ENCODE data around the gene NPAS2.

The NPAS2 gene

DNA sequence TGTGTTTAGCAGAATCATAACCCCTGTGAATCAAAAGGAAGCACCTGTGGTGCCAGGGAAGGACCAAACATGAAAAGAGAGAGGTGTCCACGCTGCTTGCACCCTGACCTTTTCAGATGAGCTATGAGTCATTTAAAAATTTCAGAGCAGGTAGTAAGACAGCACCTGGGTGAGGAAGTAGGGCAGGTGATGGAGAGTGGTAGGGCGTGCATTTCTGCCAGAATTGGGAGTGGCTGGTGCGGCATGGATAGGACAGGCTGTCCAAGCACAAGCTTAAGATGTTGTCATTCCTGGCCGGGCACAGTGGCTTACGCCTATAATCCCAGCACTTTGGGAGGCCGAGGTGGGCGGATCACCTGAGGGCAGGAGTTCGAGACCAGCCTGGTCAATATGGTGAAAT lies 36.8 kb downstream of the NPAS2 start:
- no peak for DNase-seq

DNA sequence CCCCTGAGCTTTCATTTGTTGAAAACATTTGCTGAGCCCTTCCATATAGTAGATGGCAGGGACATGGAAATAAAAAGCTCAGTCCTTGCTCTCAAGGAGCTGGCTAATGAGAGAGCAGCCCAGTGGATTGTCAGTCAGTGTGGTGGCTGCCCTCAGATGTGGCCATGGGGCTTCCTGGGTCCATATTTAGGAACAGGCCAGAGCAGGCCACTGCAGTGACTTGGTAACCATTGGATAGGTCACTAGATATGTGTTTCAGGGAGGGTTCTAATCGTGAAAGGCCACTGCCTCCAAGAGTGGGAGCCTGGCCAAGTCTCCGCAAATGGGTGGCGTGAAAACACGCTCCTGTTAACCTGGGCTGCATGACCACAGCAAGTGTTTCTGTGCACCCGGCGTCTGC lies 37.4 kb downstream of the NPAS2 start:
- no peak for DNase-seq

DNA sequence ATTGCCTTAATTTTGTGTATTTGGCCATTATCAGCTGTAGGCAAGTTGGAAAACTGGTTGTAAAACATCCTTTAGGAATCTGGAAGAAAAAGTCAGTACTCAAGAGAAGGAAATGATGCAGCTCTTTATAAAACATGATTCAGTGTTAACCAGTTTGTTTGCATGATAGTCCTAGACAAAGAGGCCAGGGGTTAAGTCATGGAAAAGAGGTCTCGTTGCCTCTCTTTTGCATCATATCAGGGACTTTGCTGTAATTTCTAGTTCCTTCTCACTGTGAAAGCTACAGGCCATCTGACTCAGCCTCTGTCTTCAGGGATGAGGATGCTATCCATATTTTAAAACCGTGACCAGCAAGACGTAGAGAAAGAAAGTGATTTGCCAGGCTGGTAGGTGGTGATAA lies 38.0 kb downstream of the NPAS2 start:
- DNase-seq, result no peak

DNA sequence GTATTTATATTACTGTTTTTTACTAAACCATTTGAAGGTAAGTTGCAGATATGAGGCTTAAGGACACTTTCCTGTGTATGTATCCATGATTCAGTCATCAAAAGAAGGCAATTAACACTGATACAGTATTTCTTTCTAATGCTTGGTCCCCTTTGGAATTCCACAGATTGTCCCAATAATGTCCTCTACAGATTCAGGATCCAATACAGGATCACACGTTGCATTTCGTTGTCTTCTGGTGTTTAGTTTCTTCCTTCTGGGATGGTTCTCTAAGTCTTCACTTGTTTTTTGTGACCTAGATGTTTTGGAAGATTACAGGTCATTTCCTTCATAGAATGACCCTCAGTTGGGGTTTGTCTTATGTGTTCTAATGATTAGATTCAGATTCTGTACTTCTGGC lies 40.0 kb downstream of the NPAS2 start:
- no peak for DNase-seq

DNA sequence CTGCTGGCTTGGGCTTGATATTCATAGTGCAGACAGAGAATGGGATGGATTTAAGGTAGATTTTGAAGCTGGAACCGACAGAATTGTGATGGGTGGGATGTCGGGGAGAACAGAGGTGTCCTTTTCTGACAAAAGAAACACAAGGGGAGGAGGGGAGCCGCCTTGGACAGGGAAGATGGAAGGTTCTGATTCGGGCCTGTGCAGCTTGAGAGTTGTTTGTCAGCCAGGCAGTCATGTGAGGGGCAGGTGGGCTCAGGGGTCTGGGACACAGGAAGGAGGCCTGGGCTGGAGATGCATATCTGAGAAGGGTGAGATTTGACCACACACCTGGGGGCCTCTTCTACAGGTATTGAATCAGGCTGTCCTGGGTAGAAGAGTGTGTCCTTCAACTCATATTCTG lies 41.4 kb downstream of the NPAS2 start:
- no peak for DNase-seq

DNA sequence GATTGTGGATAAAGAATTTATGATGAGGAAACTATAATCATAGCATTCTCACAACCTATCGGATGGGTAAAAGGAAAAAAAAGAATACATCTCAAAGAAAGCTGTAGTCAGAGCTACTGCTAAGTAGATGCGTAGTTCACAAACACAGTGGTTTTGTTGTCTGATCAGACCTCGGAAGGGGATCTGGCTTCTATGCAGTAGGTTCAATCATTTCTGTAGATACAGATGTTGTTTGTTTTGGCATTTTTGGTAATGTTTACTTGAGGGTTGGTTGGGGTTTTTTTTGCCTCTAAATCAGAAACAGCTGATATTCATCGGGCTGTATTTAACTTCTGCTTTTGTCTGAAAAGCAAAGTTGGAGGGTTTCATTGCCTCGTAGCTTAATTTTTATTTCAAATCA lies 42.1 kb downstream of the NPAS2 start:
- DNase-seq, result no peak

DNA sequence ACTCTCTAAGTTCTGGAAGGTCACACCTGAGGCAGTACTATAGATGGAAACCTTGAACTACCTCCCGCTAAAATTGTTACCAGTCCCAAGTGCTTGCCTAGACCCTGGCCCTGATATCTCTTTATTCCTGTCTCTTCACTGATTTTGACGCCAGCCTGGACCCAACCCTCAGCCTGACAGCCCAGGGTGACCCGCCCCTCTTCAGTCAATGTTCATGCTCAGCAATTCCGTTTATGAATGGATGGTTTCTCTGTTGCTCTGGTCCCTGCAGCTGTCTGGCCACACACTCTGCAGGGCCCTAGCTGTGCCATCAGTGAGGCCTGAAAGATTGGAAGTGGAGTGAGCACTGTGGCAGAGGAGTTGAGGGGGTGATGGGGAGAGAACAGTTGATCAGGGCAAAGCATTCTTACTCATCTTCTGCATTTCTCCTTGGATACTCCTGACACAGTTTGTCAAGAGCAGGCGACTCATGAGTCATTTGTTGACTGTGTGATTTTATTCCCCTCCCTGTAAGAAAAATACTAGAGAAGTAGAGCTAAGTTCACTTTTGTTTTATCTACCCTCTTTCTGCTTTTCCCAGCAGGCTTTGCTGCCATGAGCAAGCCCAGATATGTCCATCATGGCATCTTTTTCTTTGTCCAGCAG lies 46.0 kb downstream of the NPAS2 start:
- DNase-seq, result no peak

DNA sequence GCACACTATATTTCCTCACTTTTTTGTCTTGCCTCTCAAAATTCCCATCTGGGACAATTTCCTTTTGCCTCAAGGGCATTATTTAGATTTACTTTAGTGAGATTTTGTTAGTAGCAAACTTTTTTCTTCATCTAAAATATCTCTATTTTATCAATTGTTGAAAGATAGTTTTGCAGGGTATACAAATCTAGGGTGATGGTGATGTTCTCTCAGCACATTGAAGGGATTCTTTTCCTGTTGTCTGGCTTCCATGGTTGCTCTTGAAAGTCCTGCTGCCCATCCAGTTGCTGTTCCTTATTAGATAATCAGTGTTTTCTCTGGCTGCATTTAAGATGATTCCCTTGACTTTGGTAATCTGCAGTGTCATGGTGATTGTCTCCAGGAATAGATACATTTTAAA lies 48.1 kb downstream of the NPAS2 start:
- DNase-seq, result no peak

DNA sequence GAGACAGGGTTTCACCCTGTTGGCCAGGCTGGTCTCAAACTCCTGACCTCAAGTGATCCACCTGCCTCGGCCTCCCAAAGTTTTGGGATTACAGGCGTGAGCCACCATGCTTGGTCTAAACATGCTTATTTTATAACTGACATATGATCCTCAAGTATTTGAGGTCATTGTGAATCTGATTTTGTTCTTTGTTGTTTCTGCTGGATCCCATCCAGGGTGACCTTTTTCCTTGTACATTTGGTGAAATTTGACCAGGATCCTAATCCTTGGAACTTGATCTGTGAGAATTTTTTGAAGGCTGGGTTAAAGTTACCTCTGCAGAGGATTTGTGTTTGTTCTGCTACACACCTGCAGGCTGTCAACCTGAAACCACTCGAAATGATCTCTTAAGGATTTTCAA lies 49.2 kb downstream of the NPAS2 start:
- DNase-seq, result no peak

DNA sequence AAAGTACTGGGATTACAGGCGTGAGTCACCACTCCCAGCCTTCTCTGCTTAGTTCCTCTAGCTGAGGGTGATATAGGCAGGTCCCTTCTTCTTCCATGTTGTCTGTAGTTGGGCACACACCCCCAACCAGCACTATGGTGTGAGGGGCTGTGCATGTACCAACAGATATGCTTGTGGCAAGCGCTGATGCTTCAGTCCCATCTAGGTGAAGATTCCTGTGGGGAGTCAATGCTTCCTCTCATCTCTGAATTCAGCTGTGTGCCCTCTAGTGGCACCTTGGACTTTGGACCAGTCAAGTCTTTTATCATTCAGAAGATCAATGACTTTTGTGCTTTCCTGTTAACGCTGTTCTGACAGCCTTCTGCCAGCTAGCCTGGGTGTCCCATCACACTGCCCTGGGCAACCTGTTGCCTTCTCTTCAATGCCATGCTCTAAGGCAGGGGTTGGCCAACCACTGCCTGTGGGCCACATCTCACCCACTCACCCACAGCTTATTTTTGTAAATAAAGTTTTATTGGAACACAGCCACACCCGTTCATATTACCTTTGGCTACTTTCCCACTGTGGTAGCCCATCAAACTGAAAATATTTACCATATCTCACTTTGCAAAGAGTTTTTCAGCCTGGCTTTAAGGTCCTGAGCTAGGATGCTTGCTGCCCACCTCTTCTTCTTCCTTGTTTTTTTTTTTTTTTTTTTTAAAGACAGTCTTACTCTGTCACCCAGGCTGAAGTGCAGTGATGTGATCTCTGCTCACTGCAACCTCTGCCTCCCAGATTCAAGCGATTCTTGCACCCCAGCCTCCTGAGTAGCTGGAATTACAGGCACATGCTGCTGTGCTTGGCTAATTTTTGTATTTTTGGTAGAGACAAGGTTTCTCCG lies 51.0 kb downstream of the NPAS2 start:
- no peak for DNase-seq

DNA sequence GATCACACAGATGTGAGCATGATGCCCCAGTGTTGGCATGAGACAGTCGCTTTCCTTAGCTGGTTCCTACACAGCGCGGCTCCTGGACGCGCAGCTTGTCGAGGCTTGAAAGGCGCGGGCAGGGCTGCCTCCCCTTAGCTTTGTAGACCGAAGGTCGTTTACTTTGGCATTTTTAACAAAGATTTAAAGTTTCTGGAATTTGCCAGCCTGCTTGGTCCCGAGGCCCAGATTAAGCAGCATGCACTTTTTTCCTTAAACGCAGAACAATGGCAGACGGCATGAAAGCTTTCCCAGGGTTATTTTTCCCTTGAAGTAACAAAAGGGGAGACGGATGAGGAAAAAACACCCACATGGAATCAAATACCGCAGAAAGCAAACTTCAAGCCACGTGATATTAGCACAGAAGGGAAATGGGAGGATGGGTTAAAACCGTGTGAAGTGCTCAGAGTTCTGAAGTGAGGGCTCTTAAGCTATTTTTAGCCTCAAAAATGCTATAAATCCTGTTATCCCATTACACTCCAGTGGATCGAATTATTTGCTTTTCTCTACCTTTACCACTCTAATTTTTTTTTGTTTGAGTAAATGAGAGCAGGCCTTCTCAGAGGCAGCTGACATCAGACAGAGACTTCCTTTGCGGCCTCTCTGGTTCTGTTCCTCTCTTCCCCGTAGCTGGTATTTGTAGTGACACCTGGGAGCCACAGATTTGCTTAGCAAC lies 55.7 kb downstream of the NPAS2 start:
- DNase-seq, result no peak

DNA sequence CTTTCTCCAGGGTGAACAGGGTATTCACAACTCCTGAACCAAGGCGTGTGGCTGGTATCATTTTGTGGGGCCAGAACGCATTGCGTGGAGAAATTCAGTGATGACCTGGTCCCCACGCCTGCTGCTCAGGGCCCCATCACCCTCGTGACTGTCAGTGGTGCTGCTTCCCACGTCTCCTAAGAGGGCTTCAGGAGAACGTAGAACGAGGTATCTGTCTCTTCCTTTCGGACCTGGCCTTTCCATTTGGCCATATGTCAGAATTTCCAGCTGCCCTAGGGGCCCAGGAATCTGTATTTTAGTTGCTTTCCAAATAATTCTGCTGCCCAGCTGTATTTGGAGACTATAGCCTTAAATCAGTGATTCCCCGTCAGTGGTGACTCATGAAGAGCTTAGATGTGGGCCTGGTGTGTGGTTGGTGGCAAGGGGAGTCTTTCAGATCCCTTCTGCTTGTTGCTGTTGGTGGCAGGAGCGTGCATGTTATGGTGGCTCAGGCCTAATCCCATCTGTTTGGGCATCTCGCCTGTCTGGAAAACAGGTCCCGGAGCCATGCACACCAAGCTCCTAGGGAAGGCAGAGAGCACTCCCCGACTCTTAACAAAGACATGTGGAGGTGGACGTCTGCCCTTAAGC lies 56.4 kb downstream of the NPAS2 start:
- DNase-seq, result no peak

DNA sequence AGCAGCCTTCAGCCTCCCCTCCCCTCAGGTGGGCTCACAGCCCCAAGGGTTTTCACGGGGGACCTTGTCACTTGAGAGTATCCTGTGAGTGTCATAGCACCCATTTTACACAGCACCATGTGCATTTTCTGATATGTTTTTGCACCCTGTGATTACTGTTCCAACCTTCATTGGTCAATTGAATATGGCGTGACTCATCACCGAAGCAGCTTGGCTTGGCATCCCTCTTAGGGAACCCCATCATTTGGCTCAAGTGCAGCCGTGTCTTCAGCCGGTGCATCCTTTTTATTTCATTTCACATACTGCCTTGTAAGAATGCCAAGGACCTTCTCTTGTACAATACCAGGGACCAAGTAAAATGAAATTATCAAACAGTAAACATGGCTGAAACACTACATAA lies 57.6 kb downstream of the NPAS2 start:
- no peak for DNase-seq

DNA sequence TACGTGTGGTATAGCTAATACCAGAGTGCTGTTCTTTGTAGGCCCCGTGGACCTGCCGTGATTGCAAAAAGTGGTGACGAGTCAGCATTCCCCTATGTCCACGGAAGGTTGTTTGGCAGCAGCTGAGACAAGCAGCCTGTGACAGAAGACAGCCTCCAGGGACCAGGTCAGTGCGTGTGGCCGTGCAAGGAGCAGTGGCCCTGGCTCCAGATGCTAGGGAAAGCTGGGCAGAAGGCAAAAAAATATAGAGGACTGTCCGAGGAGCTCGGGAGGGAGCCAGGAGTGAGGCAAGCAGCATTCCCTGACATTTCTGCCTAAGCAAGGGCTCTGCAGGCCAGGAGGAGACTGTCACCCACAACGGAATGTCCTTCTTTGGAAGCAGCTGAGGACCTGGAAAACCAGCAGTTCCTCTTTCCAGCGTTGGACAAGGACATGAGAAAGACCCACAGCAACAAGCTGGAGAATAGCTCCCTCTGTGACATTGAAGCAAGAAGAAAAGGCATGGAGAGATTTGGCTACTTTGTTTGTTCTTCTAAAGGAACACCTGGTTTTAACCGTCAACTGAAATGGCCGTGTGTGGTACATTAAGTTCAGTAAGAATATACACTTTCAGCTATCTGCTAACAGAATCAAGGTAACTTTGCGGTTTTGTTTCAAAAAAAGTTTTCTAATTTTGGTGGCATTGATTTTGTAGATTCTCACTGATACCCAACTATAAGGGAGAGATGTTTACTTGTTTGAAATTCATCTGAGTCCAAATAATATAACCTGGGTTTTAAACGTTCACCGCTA lies 58.3 kb downstream of the NPAS2 start:
- no peak for DNase-seq

DNA sequence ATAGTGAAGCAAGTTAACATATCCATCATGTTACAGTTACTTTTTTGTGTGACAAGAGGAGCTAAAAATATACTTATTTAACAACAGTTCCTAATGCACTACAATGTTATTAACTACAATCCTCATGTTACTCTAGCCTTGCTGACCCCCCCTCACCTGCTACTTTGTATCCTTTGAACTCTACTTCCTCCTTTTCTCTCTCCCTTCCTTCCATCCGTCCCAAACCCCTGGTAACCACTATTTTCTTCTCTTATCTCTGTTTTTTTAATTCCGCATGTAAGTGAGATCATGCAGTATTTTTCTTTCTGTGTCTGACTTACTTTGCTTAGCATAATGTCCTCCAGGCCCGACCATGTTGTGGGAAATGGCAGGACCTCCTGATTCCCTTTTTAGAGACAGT lies 59.4 kb downstream of the NPAS2 start:
- DNase-seq, result no peak

DNA sequence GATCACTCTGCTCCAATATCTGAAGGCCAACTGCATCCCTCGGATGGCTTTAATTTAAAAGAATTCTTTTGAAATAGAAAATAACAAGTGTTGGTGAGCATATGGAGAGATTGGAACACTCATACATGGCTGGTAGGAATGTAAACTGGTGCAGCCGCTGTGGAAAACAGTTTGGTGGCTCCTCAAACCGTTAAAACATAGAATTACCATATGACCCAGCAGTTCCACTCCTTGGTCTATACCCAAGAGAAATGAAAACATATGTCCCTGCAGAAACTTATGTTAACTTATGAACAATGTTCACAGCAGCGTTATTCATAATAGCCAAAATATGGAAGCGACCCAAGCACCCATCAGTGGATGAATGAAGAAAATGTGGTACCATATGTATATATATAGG lies 60.1 kb downstream of the NPAS2 start:
- no peak for DNase-seq

DNA sequence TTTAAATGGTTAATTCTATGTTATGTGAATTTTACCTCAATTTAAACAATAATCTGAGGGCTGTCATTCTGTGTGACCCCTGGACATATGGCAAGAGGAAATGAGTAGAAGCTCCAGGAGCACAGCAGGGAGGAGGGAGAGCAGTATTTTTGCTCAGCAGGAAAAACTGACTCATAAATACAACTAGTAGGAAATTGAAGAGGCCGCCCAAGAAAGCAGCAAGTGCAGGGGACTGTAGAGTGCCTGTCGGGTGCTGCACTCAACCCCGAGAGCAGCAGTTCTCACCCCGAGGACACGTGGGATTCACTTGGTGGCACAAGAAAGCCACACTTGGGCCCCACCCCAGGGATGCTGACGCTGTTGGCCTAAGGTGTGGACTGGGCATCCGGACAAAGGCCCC lies 60.8 kb downstream of the NPAS2 start:
- DNase-seq, result no peak

DNA sequence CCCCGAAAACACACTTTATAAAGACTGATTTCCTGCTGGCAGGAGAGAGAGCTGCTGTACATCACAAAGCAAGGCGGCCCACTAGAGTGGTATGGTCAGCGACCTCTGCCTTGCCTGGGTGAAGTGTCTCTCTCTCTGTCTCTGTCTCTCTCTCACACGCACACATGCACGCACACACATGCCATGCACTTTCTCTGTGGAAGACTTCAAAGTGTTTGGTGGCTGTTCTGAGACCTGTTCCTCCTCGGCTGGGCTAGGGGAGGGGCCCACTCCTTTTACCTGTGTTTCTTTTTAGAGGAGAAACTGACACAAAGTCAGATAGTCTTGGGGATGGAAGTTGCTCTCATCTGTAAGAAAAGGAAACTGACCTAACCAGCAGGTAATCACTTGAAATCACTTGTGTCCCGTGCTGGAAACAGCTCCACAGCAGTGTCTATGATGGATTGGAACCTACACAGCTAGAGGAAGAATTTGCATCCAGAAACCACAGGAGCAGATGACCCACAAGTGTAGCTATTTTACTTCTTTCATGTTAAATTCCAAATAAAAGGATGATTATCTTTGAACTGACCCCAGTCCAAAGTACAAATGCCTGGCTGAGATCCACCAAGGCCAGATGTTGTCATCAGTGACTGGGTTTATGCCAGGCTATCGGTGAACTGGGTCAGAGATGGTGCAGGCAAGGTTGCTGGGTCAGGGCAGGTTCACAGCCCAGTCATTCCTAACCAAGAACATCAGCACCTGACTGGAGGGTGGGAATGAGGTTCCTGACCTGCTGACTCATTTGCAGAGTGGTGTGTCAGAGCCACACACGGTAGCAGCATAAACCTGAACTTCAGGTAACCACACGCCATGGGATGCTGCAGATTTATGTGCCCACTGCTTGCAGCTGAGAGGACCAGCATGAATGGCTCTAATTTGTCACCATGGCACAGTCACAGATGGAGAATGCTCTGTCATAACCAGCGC lies 63.0 kb downstream of the NPAS2 start:
- DNase-seq, result peak; percentile 25

DNA sequence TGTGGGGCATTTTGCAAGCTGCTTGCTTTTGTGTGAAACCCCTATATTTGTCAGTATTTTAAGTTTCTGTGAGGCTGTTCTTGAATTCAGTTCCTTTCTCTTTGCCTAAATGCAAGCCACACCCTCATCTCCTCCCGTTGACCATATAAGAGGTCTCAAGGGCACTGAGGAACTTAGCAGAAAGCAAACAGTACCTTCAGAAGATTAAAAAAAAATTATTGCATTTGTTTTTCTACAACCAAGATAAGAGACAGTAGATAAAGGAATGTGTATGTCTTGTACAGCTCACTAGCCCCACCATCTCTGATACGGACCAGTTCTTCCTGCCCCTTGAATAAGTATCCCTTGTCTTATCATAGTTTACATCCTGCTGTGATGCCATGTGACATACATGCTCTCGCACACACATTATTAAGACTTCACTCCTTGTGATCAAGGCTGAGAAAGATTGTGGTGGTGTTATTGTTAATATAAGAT lies 64.2 kb downstream of the NPAS2 start:
- DNase-seq, result no peak

DNA sequence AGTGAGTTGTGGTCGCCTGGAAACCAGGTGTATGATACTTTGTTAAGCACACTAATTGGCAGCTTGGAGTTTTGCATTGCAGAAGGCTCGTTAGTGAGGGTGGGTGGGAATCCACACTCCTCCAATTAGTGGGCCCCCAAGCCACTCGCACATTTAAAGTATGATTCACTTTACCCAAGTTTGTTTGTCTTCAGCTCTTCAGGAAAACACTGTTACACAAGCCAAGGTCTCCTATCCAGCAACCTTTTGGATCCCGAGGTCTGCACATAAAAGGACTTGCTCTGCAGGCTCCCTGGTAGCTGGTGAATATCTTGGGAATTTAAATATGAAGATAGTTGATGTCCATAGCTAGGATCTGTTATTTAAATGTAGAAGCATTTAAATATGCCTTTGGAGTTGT lies 66.1 kb downstream of the NPAS2 start:
- DNase-seq, result no peak

DNA sequence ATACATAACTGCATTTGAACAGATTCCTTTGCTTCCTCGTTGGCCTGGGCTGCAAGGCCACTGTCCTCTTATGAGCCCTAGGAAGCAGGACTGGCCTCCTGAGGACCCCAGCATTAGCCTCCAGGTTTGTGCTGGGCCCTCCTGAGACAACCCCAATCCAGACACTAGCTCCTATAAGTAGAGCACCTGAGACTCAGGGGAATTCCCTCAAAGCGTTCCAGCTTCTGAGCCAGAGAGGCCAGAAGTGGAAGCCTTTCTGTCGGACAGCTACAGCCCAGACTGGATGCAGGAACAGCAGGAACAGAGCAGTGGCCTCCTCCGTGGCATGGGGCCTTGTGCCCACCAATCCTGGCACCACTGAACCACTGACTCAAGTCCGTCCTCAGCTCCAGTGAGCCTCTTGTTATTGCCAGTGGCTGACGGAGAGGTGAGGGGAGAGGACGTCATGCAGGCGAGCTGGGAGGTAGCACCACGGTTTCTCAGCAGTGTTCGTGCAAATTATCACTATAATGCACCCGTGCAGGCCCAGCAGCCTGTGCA lies 67.2 kb downstream of the NPAS2 start:
- DNase-seq, result no peak

Data from activated CD4-positive, alpha-beta T cell treated with anti-CD3 and anti-CD28 coated beads, Interleukin-2, Interleukin-6, amounts not matched to agents 100 ng/mL and 50 ng/mL, durations not matched to agents 16 hours and 8 hours (primary cell).